Measurements from ENCODE around the gene MRPL28. TPM values are rescaled to one million over a fixed set of nuclear protein-coding genes. Genes with fewer than 3 reads are reported as not detected.
"Not testable (repeated sequence)": the region's sequence is repeated elsewhere in the genome, so short reads cannot be mapped to it uniquely, and the experiment has no call there.

Gene MRPL28
- total RNA-seq, 4 donors from 2014 or later = 55.1 to 70.8 (median 61.6) TPM

GRCh38 chr16:366476-366875 is 3.9 kb downstream of the MRPL28 start:
- 84 to 87% methylated on average over 8 to 10 of the region's 10 CpGs for WGBS, 2 donors
- intact Hi-C loops (cut with DNase I; ENCODE audit: low total_unique reads) = no loop called here
- DNase-seq (ENCODE audit: low spot score in 2 of 2) = no peak
- no peak overlapping the region for H3K4me3 ChIP-seq (ENCODE audit: low read depth, poor library complexity, severe bottlenecking)
- no peak for TF ChIP-seq POLR2A (IDR thresholded peaks at IDR 0.05)
- no peak for TF ChIP-seq CTCF (IDR thresholded peaks at IDR 0.05)

- TF ChIP-seq CTCF (IDR thresholded peaks at IDR 0.05) (no peak), POLR2A (IDR thresholded peaks at IDR 0.05) (no peak)
- DNase-seq (ENCODE audit: low spot score in 2 of 2) = no peak
- H3K4me3 ChIP-seq (ENCODE audit: low read depth, poor library complexity, severe bottlenecking) = no peak overlapping the region
- intact Hi-C loops (cut with DNase I; ENCODE audit: low total_unique reads) = no loop called here
- WGBS, 2 donors = 55 to 61% methylated on average over 17 to 19 of the region's 19 CpGs
These were observed 5.5 kb downstream of the MRPL28 start for GRCh38 chr16:364595-365491.

- WGBS, 2 donors = 14 to 34% methylated on average over 20 to 21 of the region's 24 CpGs
- DNase-seq (ENCODE audit: low spot score in 2 of 2) = no peak
- TF ChIP-seq CTCF (IDR thresholded peaks at IDR 0.05) (no peak), POLR2A (IDR thresholded peaks at IDR 0.05) (no peak)
- intact Hi-C loops (cut with DNase I; ENCODE audit: low total_unique reads) = no loop called here
- H3K4me3 ChIP-seq (ENCODE audit: low read depth, poor library complexity, severe bottlenecking) = no peak overlapping the region
These were observed 6.4 kb downstream of the MRPL28 start for GRCh38 chr16:363766-364490.

GRCh38 chr16:363110-363765 is 7.1 kb downstream of the MRPL28 start:
- DNase-seq (ENCODE audit: low spot score in 2 of 2) = no peak
- no peak overlapping the region for H3K4me3 ChIP-seq (ENCODE audit: low read depth, poor library complexity, severe bottlenecking)
- no peak for TF ChIP-seq POLR2A (IDR thresholded peaks at IDR 0.05)
- intact Hi-C loops (cut with DNase I; ENCODE audit: low total_unique reads) = no loop called here
- 44 to 48% methylated on average over 20 of the region's 20 CpGs for WGBS, 2 donors

GRCh38 chr16:362702-362999 is 7.7 kb downstream of the MRPL28 start:
- intact Hi-C loops (cut with DNase I; ENCODE audit: low total_unique reads); DNase-seq (ENCODE audit: low spot score in 2 of 2); H3K4me3 ChIP-seq (ENCODE audit: low read depth, poor library complexity, severe bottlenecking): not testable (repeated sequence)
- 79 to 85% methylated on average over 18 to 24 of the region's 24 CpGs for WGBS, 2 donors

- TF ChIP-seq CTCF (IDR thresholded peaks at IDR 0.05) (no peak), POLR2A (IDR thresholded peaks at IDR 0.05) (no peak)
- WGBS, 2 donors = 15 to 17% methylated on average over 25 to 27 of the region's 30 CpGs
- DNase-seq (ENCODE audit: low spot score in 2 of 2) = no peak
- intact Hi-C loops (cut with DNase I; ENCODE audit: low total_unique reads) = no loop called here
- H3K4me3 ChIP-seq (ENCODE audit: low read depth, poor library complexity, severe bottlenecking) = no peak overlapping the region
These were observed 8.3 kb downstream of the MRPL28 start for GRCh38 chr16:361872-362701.
